Activated CD4-positive, alpha-beta T cell treated with anti-CD3 and anti-CD28 coated beads, Interleukin-2, Interleukin-6, amounts not matched to agents 100 ng/mL and 50 ng/mL, durations not matched to agents 16 hours and 8 hours (primary cell): ENCODE results near the gene CHST4.
"Not testable (repeated sequence)": the region's sequence is repeated elsewhere in the genome, so short reads cannot be mapped to it uniquely, and the experiment has no call there.

ENCODE experiments used
- DNase-seq: peaks from one replicate; pipeline ENCODE4 v3.0.0-alpha.2; 2020

Gene CHST4

GRCh38 chr16:71572497-71573116 lies 46.4 kb downstream of the CHST4 start:
- no peak for DNase-seq

- no peak for DNase-seq
Observed at GRCh38 chr16:71573387-71574094, 47.3 kb downstream of the CHST4 start.

DNA sequence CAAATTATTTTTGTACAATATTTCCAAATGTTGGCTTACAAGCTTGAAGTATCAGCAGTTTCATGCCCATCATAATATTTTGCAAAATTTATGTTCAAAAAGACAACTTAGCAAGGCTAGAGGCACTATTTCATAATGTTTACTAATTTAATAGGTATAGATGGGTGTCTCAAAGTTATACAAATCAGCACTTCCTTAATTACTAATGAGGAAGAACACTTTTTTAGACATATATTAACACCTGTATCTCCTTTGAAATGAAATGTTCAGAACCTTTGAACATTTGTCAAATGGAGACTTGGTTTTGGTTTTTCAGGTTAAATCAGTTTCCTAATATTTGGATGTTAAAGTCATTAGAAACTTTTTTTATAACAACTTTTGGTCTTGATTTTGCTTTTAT lies 48.5 kb downstream of the CHST4 start:
- no peak for DNase-seq

DNA sequence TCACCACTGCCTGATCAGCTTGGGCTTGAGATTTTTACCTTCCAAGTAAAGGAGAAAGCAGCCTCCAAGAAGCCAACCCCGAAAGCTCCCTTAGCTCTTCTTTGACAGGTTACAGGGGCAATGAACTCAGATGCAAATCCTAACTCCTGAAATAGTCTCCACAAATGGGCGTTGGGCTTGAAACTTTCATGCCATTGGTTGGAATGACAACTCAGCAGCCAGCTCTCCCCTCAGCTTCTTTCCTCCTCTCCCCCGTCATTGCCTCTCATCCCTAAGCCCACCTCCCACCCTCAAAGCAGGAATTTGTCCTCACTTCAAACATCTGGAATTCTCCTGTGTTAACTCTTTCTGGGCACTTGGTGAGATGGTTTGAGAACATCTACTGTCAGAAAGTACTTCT lies 50.7 kb downstream of the CHST4 start, which contains the start of gene TAT:
TAT (minus strand) TSS at position 122 of the 400 bp plus-strand sequence. CDS start 677 bp downstream, outside the sequence.
- no peak for DNase-seq

DNA sequence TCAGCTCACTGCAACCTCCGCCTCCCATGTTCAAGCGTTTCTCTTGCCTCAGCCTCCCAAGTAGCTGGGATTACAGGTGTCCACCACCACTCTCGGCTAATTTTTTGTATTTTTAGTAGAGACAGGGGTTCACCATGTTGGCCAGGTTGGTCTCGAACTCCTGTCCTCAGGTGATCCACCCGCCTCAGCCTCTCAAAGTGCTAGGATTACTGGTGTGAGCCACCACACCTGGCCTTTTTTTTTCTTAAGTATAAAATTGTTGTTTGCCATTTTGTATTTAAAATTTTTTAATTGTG lies 56.3 kb downstream of the CHST4 start:
- DNase-seq: not testable (repeated sequence)

DNA sequence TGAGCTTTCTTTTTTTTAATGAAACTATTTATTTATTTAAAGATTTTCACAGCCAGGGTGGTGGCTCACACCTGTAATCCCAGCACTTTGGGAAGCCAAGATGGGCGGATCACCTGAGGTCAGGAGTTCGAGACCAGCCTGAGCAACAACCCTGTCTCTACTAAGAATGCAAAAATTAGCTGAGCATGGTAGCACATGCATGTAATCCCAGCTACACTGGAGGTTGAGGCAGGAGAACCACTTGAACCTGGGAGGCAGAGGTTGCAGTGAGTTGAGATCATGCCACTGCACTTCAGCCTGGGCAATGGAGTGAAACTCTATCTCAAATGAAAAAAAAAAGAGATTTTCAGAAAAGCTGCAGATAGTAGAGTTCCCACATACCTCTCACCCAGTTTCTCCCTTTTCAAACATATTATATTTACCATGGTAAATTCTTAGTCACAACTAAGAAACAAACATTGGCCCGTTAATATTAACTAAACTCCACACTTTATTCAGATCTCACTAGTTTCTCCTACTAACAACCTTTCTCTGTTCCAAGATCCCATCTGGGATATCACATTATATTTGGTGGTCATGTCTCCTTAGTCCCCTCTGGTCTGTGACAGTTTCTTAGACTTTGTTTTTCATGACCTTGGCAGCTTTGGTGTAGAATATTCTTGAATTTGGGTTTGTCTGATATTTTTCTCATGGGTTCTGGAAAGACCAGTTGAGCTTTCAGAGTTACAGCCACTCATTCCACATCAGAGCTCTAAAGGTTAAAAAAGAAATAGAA lies 58.5 kb downstream of the CHST4 start:
- no peak for DNase-seq

DNA sequence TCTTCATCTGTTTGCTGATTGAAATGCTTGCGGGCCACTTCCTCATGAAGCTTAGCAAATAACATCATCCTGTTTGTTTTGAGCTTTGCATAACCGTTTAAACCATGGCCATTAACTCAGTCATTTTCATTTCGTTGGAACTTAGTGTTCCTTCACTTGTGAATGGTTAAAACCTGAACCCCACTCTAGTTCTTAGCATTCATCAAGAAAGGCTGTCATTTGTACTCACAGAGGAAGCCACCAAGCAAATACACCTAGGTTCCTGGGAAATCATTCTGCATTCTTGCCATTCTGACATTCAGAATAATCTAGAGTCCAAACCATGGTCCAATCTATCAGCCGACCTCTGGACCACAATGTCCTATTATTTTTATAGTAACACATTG lies 59.1 kb downstream of the CHST4 start:
- DNase-seq: no peak
